GM15510 (cell line): ENCODE results near the gene NTMT1.

ENCODE experiments used
- POLR2A ChIP-seq: IDR thresholded peaks from 3 replicates; pipeline ENCODE4 v1.6.1; 2011; ENCODE audit warnings: borderline replicate concordance; ENCODE audit not compliant: insufficient read length; ENCODE audit errors: extremely low read depth

The NTMT1 gene

GRCh38 chr9:129624168-129624759 is 1.7 kb upstream of the NTMT1 start:
- no peak for TF ChIP-seq POLR2A

GRCh38 chr9:129624947-129625346 is 1.0 kb upstream of the NTMT1 start:
- no peak for TF ChIP-seq POLR2A

DNA sequence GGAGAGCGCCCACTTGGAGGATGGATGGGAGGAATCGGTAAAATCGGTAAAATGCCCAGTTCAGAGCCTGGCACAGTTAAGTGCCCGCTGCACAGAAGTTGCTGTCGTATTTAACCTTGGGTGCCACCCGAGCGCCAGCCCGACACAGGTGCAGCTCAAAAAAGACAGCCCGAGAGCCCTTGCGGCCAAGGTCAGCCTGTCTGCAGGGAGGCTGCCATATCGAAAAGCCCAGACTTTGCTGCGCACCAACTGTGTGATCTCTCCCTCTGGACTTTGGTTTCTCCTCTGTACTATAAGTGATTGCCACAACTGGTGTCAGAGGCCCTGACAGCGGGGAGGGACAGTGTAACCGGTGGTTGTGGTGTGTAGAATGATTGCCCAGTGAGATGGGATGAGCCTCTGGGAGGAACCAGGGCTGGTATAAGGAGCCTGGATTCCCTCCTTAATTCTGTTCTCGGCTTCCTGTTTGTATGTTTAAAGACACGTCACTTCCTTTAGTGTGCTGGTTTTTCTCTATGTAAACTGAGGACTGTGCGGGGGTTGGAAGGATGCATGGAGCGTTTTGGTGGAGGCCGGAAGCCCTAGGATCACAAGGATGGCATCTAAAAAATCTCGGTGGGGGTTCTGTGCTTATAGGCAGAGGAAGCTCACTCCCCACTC is 792 bp downstream of the NTMT1 start:
- TF ChIP-seq POLR2A, result no peak

DNA sequence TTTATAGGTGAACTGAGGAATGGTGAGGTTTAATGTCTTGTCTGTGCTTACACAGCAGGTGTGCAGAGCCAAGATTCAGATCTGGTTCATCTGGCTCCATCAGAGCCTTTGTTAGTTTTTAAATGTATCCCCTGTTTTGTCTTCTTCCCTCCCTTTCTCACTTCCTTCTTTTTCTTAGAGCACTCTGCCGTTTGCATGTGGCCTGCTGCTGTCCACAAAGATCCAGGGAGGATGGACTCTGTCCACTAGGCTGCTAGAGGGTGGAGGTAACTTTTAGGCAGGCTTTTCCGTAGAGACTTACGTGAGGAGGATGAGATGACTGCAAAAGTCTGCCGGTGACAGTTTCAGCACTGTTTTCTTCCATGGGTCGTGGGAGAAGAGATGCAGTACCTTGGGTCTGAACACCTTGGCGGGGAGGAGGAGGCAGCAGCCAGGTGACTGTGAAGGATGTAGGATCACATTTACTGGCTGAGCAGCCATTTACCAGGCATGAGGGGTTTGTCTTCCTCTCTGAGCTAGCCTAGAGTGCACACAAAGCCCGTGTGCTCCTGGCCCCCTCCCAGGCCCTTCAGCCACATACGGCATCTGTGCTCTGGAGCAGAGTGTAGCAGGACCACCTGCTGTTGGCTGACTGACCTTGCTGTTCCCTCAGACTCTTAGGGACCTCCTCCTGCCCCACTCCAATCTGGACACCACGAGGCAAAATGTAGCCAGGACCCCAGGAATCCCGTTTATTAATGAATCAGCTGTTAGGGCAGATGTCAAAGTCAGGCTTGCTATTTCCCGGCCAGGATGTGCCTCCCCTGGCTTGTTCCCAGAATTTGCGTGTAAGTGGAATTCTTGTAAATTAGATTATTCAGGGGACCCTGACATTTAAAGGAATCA is 1.8 kb downstream of the NTMT1 start:
- no peak for TF ChIP-seq POLR2A

GRCh38 chr9:129628709-129629108 is 2.7 kb downstream of the NTMT1 start:
- TF ChIP-seq POLR2A, result no peak

DNA sequence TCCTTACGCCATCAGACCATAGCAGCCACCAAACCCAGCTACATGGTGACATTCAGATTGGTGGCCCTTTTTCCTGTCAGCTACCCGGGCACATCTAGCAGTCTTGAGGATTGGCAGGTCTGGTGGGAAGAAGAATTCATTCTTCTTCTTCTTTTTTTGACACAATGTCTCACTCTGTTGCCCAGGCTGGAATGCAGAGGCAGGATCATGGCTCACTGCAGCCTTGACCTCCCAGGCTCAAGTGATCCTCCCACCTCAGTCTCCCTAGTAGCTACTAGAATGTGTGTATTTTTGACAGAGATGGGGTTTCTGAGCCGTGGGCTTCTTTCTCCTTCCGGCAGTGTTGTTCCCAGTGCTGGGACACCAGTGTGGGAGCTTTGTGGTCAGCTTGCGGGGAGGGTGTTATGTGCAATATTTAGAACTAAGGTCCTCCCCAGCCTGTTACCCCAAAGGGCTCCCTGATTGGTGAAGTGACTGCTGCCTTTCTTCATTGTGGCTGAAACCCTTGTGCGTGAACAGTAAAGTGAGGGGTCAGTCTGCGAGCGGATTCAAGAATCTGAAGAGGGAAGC is 3.4 kb downstream of the NTMT1 start:
- no peak for TF ChIP-seq POLR2A

DNA sequence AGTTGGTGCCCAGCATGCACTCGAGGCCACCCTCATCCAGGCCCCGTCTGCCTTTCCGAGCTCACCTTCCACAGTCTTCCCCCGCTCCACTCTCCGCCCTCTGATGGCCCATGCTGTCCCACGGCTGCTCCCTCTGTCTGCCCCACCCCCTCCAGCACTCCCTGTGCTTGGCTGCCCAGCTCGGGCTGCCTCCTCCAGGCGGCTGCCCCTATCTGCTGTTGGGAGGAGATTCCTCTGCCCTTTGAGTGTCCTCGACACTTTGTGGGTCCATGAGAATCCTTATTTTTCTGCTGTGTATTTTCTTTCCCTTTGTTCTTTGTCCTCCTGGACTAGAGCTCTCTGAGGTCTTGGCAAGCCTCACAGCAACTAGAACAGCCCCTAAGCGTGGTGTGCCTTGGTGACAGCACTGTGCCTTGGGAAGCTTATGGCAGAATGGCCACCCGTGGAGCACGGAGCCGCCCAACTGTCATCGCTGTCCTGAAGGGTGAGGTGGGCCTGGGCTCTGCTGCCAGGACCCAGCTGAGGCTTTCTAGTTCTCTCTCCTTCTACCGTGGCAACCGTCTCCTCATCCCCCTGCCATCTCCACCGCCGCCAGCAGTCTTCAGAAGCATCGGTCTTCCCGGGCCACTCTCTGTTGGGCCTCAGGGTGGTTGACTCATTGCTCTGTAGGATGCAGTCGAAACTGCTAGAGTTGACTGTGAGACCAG is 5.2 kb downstream of the NTMT1 start:
- TF ChIP-seq POLR2A, result no peak

DNA sequence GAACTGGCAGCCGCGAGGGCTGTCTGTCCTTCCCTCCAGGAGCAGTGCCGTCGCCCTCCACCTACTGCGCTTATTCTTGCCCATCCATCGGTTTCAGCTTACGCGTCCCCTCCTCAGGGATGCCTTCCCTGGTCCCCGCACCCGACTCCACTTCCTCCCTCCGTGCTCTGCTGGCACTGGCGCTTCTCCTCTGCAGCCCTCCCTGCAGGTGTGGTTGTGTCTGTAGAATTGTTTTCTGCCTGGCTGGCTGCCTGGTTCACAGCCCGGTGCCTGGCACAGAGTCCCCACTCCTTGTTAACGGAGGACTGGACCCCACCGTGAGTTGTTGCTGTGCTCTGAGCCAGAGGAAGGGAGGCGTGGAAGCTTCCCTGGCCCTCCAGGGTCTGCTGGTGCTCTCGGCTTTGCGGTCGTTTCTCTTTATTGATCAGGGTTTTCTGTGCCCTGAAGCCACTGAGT is 5.7 kb downstream of the NTMT1 start:
- no peak for TF ChIP-seq POLR2A

GRCh38 chr9:129632460-129632859 is 6.5 kb downstream of the NTMT1 start:
- TF ChIP-seq POLR2A, result no peak

GRCh38 chr9:129633207-129633606 is 7.2 kb downstream of the NTMT1 start:
- no peak for TF ChIP-seq POLR2A

- TF ChIP-seq POLR2A, result no peak
Measured at GRCh38 chr9:129633848-129634247, 7.9 kb downstream of the NTMT1 start.

- no peak for TF ChIP-seq POLR2A
Measured at GRCh38 chr9:129635099-129636065, 9.4 kb downstream of the NTMT1 start.

- TF ChIP-seq POLR2A, result no peak
Measured at GRCh38 chr9:129637102-129637501, 11.1 kb downstream of the NTMT1 start.
